Suprapubic skin (tissue), 4 donors: ENCODE results near the gene MCTP2. TPM values are rescaled to one million over a fixed set of nuclear protein-coding genes. Genes with fewer than 3 reads are reported as not detected.

Source experiments
- DNase-seq, 2 donors: peaks; one replicate each; pipeline ENCODE4 v3.0.0-alpha.2; 2019; ENCODE audit warnings: low spot score in 2 of 2
- H3K27ac ChIP-seq: fragments of 200-600 bp; sonication (generic); one replicate; pipeline ENCODE4 v1.5.1; 2019
- H3K27me3 ChIP-seq: fragments of 200-600 bp; sonication (generic); one replicate; pipeline ENCODE4 v1.5.1; 2019
- H3K36me3 ChIP-seq: fragments of 200-600 bp; sonication (generic); one replicate; pipeline ENCODE4 v1.5.1; 2019
- H3K4me1 ChIP-seq: fragments of 200-600 bp; sonication (generic); one replicate; pipeline ENCODE4 v1.5.1; 2019
- H3K4me3 ChIP-seq: fragments of 200-600 bp; sonication (generic); one replicate; pipeline ENCODE4 v1.5.1; 2019; ENCODE audit warnings: mild to moderate bottlenecking
- H3K9me3 ChIP-seq: fragments of 200-600 bp; sonication (generic); one replicate; pipeline ENCODE4 v1.5.1; 2019
- EP300 ChIP-seq: sonication (generic); formaldehyde crosslinking; IDR thresholded peaks from one replicate; pipeline ENCODE4 v1.6.1; 2017; ENCODE audit warnings: antibody characterized with exemption
- POLR2A ChIP-seq, 2 donors: fragments of 450-650 bp; IDR thresholded peaks; one replicate each; pipeline ENCODE4 v1.6.1; 2017; ENCODE audit warnings: antibody characterized with exemption in 2 of 2, mild to moderate bottlenecking in 2 of 2, moderate library complexity in 2 of 2
- POLR2AphosphoS5 ChIP-seq, 3 donors: sonication (generic); formaldehyde crosslinking; IDR thresholded peaks; one replicate each; pipeline ENCODE4 v1.6.1; 2017; ENCODE audit warnings: antibody characterized with exemption in 3 of 3
- WGBS: methylation state at CpG from one replicate; pipeline ENCODE4 v1.1.5; 2018; 5-methylcytosine and 5-hydroxymethylcytosine counted together
- total RNA-seq, 4 donors: library from RNA; depleted of rRNA; stranded (reverse); fragments of >200 nt; gene quantifications; one replicate each; pipeline ENCODE4 v1.1.0, GENCODE V29; 2016
- TF ChIP-seq, protein P1 (sequence below), 2 donors: fragments of 200-600 bp in 1 of 2; fragments of 450-650 bp in 1 of 2; sonication (generic) in 1 of 2; IDR thresholded peaks; one replicate each; pipeline ENCODE4 v1.5.1; 2016 to 2019; ENCODE audit warnings: antibody characterized with exemption in 2 of 2, mild to moderate bottlenecking in 1 of 2, moderate library complexity in 1 of 2

MCTP2 gene
- total RNA-seq, 4 donors from 2014 or later = 17.2 to 41.8 (median 20.5) TPM

DNA sequence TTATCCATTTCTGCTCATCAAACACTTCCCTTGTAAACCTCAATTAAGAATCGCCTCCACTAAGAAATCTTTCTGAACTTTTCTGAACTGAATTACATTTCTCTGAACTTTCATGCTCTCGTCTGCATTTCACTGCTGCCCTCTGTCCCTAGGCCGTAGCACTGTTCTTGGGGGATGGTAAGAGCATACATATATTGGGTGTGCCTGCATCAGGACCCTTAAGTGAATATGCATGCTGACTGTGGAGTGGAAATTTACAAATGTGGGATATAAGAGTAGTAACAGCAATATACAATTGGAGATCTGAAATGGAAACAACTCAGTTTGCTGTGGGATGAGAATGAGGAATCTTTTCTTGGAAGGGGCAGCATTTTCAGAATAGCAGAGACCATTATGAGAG, 148.6 kb downstream of the MCTP2 start:
- no peaks in the 10 kb centered on the region for H3K27me3 ChIP-seq
- no peak overlapping the region for H3K27ac ChIP-seq
- 99% methylated on average over 3 of the region's 3 CpGs for WGBS
- no peak for DNase-seq
- TF ChIP-seq POLR2AphosphoS5 (IDR thresholded peaks at IDR 0.05) = no peak
- TF ChIP-seq, protein P1, sequence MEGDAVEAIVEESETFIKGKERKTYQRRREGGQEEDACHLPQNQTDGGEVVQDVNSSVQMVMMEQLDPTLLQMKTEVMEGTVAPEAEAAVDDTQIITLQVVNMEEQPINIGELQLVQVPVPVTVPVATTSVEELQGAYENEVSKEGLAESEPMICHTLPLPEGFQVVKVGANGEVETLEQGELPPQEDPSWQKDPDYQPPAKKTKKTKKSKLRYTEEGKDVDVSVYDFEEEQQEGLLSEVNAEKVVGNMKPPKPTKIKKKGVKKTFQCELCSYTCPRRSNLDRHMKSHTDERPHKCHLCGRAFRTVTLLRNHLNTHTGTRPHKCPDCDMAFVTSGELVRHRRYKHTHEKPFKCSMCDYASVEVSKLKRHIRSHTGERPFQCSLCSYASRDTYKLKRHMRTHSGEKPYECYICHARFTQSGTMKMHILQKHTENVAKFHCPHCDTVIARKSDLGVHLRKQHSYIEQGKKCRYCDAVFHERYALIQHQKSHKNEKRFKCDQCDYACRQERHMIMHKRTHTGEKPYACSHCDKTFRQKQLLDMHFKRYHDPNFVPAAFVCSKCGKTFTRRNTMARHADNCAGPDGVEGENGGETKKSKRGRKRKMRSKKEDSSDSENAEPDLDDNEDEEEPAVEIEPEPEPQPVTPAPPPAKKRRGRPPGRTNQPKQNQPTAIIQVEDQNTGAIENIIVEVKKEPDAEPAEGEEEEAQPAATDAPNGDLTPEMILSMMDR (IDR thresholded peaks at IDR 0.05) = no peak
- no peak for TF ChIP-seq EP300
- TF ChIP-seq POLR2A (IDR thresholded peaks at IDR 0.05) = no peak
- H3K9me3 ChIP-seq = no peaks in the 10 kb centered on the region
- H3K4me1 ChIP-seq = no peaks in the 10 kb centered on the region
- H3K4me3 ChIP-seq = no peak overlapping the region
- no peaks in the 10 kb centered on the region for H3K36me3 ChIP-seq

DNA sequence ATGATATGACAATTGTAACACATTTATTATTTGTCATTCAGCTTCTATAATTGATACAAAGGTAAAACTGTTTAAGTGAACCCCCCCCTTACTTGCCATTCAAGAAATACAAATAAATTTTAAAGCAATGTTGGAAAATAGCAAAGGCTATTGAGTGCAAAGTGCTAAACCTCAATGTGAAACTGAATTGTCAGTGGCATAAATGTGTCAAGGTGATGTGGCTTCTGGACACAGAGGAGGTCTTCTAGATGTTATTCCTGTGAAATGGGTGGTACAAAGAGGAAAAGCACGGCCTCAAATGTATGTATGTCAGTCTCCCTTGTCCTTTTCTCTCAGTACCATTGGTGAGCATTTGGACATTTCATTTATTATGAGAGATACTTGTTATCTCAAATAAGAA, 149.4 kb downstream of the MCTP2 start:
- no peaks in the 10 kb centered on the region for H3K27me3 ChIP-seq
- TF ChIP-seq POLR2AphosphoS5 (IDR thresholded peaks at IDR 0.05) (no peak), POLR2A (IDR thresholded peaks at IDR 0.05) (no peak), EP300 (no peak)
- TF ChIP-seq, protein P1 (IDR thresholded peaks at IDR 0.05) = no peak
- H3K27ac ChIP-seq = no peak overlapping the region
- no peaks in the 10 kb centered on the region for H3K9me3 ChIP-seq
- WGBS = 74% methylated on average over 1 of the region's 1 CpG
- no peak overlapping the region for H3K4me3 ChIP-seq
- DNase-seq = no peak
- no peaks in the 10 kb centered on the region for H3K4me1 ChIP-seq
- H3K36me3 ChIP-seq = no peaks in the 10 kb centered on the region

DNA sequence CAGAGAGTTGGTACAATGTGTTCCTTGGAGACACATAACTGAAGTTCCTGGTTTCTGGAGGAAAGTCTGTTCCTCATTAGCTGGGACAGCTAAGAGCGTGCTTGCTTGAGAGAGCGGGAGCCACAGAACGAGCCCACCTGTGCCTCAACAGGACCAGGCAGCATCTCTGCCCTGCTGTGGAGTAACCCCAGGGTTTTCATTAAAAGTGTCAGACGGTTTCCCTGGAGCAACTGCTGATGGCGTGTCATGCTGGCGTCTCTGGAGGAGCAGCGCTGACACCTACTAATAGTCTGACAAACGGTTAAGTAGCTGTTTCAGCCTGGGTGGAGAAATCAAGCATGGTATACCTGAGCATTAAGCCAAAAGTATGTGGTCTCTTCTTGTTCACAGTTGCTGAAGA, 150.0 kb downstream of the MCTP2 start:
- 83% methylated on average over 8 of the region's 8 CpGs for WGBS
- H3K4me3 ChIP-seq = no peak overlapping the region
- H3K9me3 ChIP-seq = no peaks in the 10 kb centered on the region
- DNase-seq = no peak
- no peaks in the 10 kb centered on the region for H3K4me1 ChIP-seq
- no peak overlapping the region for H3K27ac ChIP-seq
- no peaks in the 10 kb centered on the region for H3K27me3 ChIP-seq
- no peaks in the 10 kb centered on the region for H3K36me3 ChIP-seq
- TF ChIP-seq POLR2A (IDR thresholded peaks at IDR 0.05) (no peak), POLR2AphosphoS5 (IDR thresholded peaks at IDR 0.05) (no peak)
- TF ChIP-seq, protein P1 (IDR thresholded peaks at IDR 0.05) = no peak

GRCh38 chr15:94383041-94383440, 151.7 kb downstream of the MCTP2 start:
- WGBS = 86% methylated on average over 3 of the region's 3 CpGs
- Histone ChIP-seq H3K27ac (no peak overlapping the region), H3K4me3 (no peak overlapping the region), H3K36me3 (no peaks in the 10 kb centered on the region), H3K27me3 (no peaks in the 10 kb centered on the region), H3K9me3 (no peaks in the 10 kb centered on the region), H3K4me1 (no peaks in the 10 kb centered on the region)
- TF ChIP-seq, protein P1 (IDR thresholded peaks at IDR 0.05) = no peak
- TF ChIP-seq EP300 = no peak
- no peak for DNase-seq

GRCh38 chr15:94383706-94384105, 152.3 kb downstream of the MCTP2 start:
- no peaks in the 10 kb centered on the region for H3K27me3 ChIP-seq
- TF ChIP-seq POLR2A (IDR thresholded peaks at IDR 0.05) = no peak
- no peak for TF ChIP-seq EP300
- no peak for TF ChIP-seq POLR2AphosphoS5 (IDR thresholded peaks at IDR 0.05)
- TF ChIP-seq, protein P1 (IDR thresholded peaks at IDR 0.05) = no peak
- H3K4me3 ChIP-seq = no peak overlapping the region
- H3K36me3 ChIP-seq = no peaks in the 10 kb centered on the region
- H3K27ac ChIP-seq = no peak overlapping the region
- DNase-seq = no peak
- 96% methylated on average over 9 of the region's 9 CpGs for WGBS
- H3K9me3 ChIP-seq = no peaks in the 10 kb centered on the region
- no peaks in the 10 kb centered on the region for H3K4me1 ChIP-seq
